K562 (cell line): Measurements from ENCODE around the gene TMEM150A. TPM values are rescaled to one million over a fixed set of nuclear protein-coding genes. Genes with fewer than 3 reads are reported as not detected.

Experiments
- ATAC-seq: fragments of 200-7000 bp; cut with Tn5 transposase; 3 replicates; pipeline ENCODE4 v1.9.1; 2020; ENCODE audit warnings: moderate library complexity
- BruUV-seq: library from RNA; stranded (reverse); fragments of 400-500 nt; replicated peaks from 2 replicates; lab custom pipeline; 2021; lab: Mats Ljungman, UMichigan
- CTCF ChIA-PET: fragments of 300-600 bp; formaldehyde crosslinking; extraction: SDS; loops from one replicate; lab custom pipeline; 2021; ENCODE audit warnings: low intra/inter-chr PET ratio; lab: Yijun Ruan, JAX
- POLR2A ChIA-PET: fragments of 300-600, 350-650 bp; sonication (Branson Sonifier 250); formaldehyde crosslinking; extraction: SDS; loops from one replicate; lab custom pipeline; 2021; ENCODE audit warnings: antibody characterized with exemption, inconsistent platforms; lab: Yijun Ruan, JAX
- DNase-seq, 4 experiments: peaks; one replicate each; pipeline versions ENCODE4 v3.0.0 to v3.0.0-alpha.2; 2011 to 2018; ENCODE audit warnings: low spot score in 3 of 4, mixed read lengths in 3 of 4; ENCODE audit errors: extremely low read depth in 1 of 4
- FAIRE-seq: peaks from 2 replicates; lab custom pipeline; 2011; peaks lifted over from hg19 to GRCh38; lab: Jason Lieb, UNC
- H2AFZ ChIP-seq: 2 replicates; pipeline ENCODE4 v1.6.0; 2011; ENCODE audit warnings: low read depth, low read length, control low read depth, inconsistent platforms
- H3K27ac ChIP-seq: fragments of 200-600 bp; 3 replicates; pipeline ENCODE4 v1.8.0; 2011; ENCODE audit warnings: low read depth, mild to moderate bottlenecking, control low read depth, inconsistent platforms, low read length, moderate library complexity, mixed read lengths; ENCODE audit errors: extremely low read depth
- H3K27me3 ChIP-seq, 2 experiments: fragments of 300-600 bp in 1 of 2; 2 replicates in 1 of 2; 3 replicates in 1 of 2; pipeline versions ENCODE4 v1.6.0 to v1.8.0; 2011; ENCODE audit warnings: inconsistent platforms in 2 of 2, low read length in 2 of 2, mild to moderate bottlenecking in 1 of 2, mixed read lengths in 1 of 2, moderate library complexity in 1 of 2; ENCODE audit not compliant: control insufficient read depth in 2 of 2, insufficient read depth in 2 of 2
- H3K36me3 ChIP-seq: fragments of 300-600 bp; 3 replicates; pipeline ENCODE4 v1.8.0; 2011; ENCODE audit warnings: mild to moderate bottlenecking, low read length, inconsistent platforms; ENCODE audit not compliant: control insufficient read depth, insufficient read depth
- H3K4me1 ChIP-seq, 2 experiments: fragments of 200-600 bp in 1 of 2; replicated peaks in 1 of 2; 2 replicates in 1 of 2; 3 replicates in 1 of 2; pipeline versions ENCODE4 v1.5.1 to v1.8.0; 2011; ENCODE audit warnings: inconsistent platforms in 2 of 2, low read length in 2 of 2, mild to moderate bottlenecking in 1 of 2, mixed read lengths in 1 of 2, moderate library complexity in 1 of 2; ENCODE audit not compliant: control insufficient read depth in 2 of 2, insufficient read depth in 2 of 2
- H3K4me2 ChIP-seq: 2 replicates; pipeline ENCODE4 v1.6.1; 2011; ENCODE audit warnings: low read length, control low read depth, inconsistent platforms, mixed read lengths; ENCODE audit not compliant: insufficient read depth
- H3K4me3 ChIP-seq: fragments of 200-600 bp; sonication (generic), shearing (Covaris generic); 2 replicates; pipeline ENCODE4 v1.5.1; 2016; ENCODE audit warnings: control low read depth, inconsistent platforms
- H3K79me2 ChIP-seq: fragments of 200-600 bp; 3 replicates; pipeline ENCODE4 v1.8.0; 2011; ENCODE audit warnings: low read length, inconsistent platforms; ENCODE audit not compliant: control insufficient read depth, insufficient read depth
- H3K9ac ChIP-seq, 2 experiments: 2 replicates each; pipeline versions ENCODE4 v1.6.0 to v1.6.1; 2011; ENCODE audit warnings: low read depth in 2 of 2, low read length in 2 of 2, control low read depth in 1 of 2, inconsistent platforms in 1 of 2, mild to moderate bottlenecking in 1 of 2, mixed read lengths in 1 of 2; ENCODE audit not compliant: insufficient read depth in 1 of 2
- H3K9me1 ChIP-seq: one replicate; pipeline ENCODE4 v1.6.0; 2011; ENCODE audit warnings: inconsistent platforms, mild to moderate bottlenecking, low read length, moderate library complexity; ENCODE audit not compliant: control insufficient read depth, insufficient read depth
- H3K9me3 ChIP-seq: replicated peaks from 2 replicates; pipeline ENCODE4 v1.5.1; 2011; ENCODE audit warnings: low read depth, low read length, inconsistent platforms; ENCODE audit not compliant: control insufficient read depth, insufficient read depth
- H4K20me1 ChIP-seq: replicated peaks from 2 replicates; pipeline ENCODE4 v1.6.1; 2011; ENCODE audit warnings: low read length, inconsistent platforms, mixed read lengths; ENCODE audit not compliant: control insufficient read depth, insufficient read depth
- ARID1B ChIP-seq: fragments of 450-650 bp; IDR thresholded peaks from 2 replicates; pipeline ENCODE4 v1.6.1; 2016; ENCODE audit warnings: antibody characterized with exemption, mild to moderate bottlenecking, inconsistent platforms
- CBX3 ChIP-seq, 2 experiments: IDR thresholded peaks; 1 replicate in 1 of 2; 2 replicates in 1 of 2; pipeline ENCODE4 v1.6.1; 2012; ENCODE audit warnings: inconsistent platforms in 2 of 2, low read length in 2 of 2, borderline replicate concordance in 1 of 2, control low read depth in 1 of 2
- DDX20 ChIP-seq: fragments of 450-650 bp; IDR thresholded peaks from 2 replicates; pipeline ENCODE4 v1.6.1; 2016; ENCODE audit warnings: missing genetic modification characterization, low read depth, mild to moderate bottlenecking, missing compliant biosample characterization, moderate library complexity
- EGR1 ChIP-seq: fragments of 450-650 bp; conservative IDR thresholded peaks from 2 replicates; pipeline ENCODE4 v1.6.1; 2017; ENCODE audit warnings: mild to moderate bottlenecking
- EHMT2 ChIP-seq: fragments of 450-650 bp; IDR thresholded peaks from 2 replicates; pipeline ENCODE4 v1.6.1; 2018; ENCODE audit warnings: antibody characterized with exemption
- EP400 ChIP-seq: fragments of 450-650 bp; IDR thresholded peaks from 2 replicates; pipeline ENCODE4 v1.6.1; 2017; ENCODE audit warnings: antibody characterized with exemption, mild to moderate bottlenecking, moderate library complexity
- HCFC1 ChIP-seq: IDR thresholded peaks from 2 replicates; pipeline ENCODE4 v1.6.1; 2012; ENCODE audit warnings: low read depth, low read length, improper control_type of control experiment
- KDM1A ChIP-seq, 2 experiments: fragments of 450-650 bp; IDR thresholded peaks; 2 replicates each; pipeline ENCODE4 v1.6.1; 2016; ENCODE audit warnings: mild to moderate bottlenecking in 2 of 2
- KLF1 ChIP-seq: fragments of 450-650 bp; IDR thresholded peaks from 2 replicates; pipeline ENCODE4 v1.6.1; 2016; ENCODE audit warnings: missing genetic modification characterization, missing compliant biosample characterization
- L3MBTL2 ChIP-seq: fragments of 450-650 bp; IDR thresholded peaks from 2 replicates; pipeline ENCODE4 v1.6.1; 2016; ENCODE audit warnings: mild to moderate bottlenecking, moderate library complexity
- LARP7 ChIP-seq: fragments of 450-650 bp; IDR thresholded peaks from 2 replicates; pipeline ENCODE4 v1.6.1; 2016
- MYC ChIP-seq, 2 experiments: fragments of 250-450 bp in 1 of 2; sonication (Bioruptor Pico) in 1 of 2; IDR thresholded peaks; 2 replicates each; pipeline versions ENCODE4 v1.5.1 to v1.6.1; 2012 to 2021; ENCODE audit warnings: low read depth in 2 of 2, borderline replicate concordance in 1 of 2, improper control_type of control experiment in 1 of 2, low read length in 1 of 2, mild to moderate bottlenecking in 1 of 2, moderate library complexity in 1 of 2
- OTX1 ChIP-seq: fragments of 450-650 bp; formaldehyde crosslinking; IDR thresholded peaks from 2 replicates; pipeline ENCODE4 v1.4.0; 2022; ENCODE audit warnings: mild to moderate bottlenecking
- PHB2 ChIP-seq: fragments of 450-650 bp; IDR thresholded peaks from 2 replicates; pipeline ENCODE4 v1.6.1; 2017; ENCODE audit warnings: low read depth
- SIN3A ChIP-seq, 2 experiments: fragments of 150-350 bp in 1 of 2; IDR thresholded peaks; 2 replicates each; pipeline ENCODE4 v1.6.1; 2011 to 2016; ENCODE audit warnings: borderline replicate concordance in 2 of 2, low read depth in 2 of 2, low read length in 2 of 2, mild to moderate bottlenecking in 2 of 2, moderate library complexity in 2 of 2; ENCODE audit not compliant: control insufficient read depth in 1 of 2
- SNRNP70 ChIP-seq: fragments of 200-400 bp; formaldehyde crosslinking; optimal IDR thresholded peaks from 2 replicates; pipeline ENCODE3; 2017; ENCODE audit warnings: low read depth, low read length
- SRF ChIP-seq, 2 experiments: fragments of 250-450, 450-650 bp in 1 of 2; sonication (Bioruptor Pico) in 1 of 2; sonication (generic) in 1 of 2; formaldehyde crosslinking; IDR thresholded peaks; 2 replicates each; pipeline versions ENCODE4 v1.5.0 to v1.5.1; 2020 to 2022; ENCODE audit warnings: mild to moderate bottlenecking in 1 of 2, missing genetic modification reagents in 1 of 2
- SRSF3 ChIP-seq: fragments of 200-400 bp; formaldehyde crosslinking; IDR thresholded peaks from 2 replicates; pipeline ENCODE4 v1.6.1; 2016; ENCODE audit warnings: mild to moderate bottlenecking, low read length, moderate library complexity; ENCODE audit not compliant: insufficient read depth
- ZBTB7A ChIP-seq: IDR thresholded peaks from 2 replicates; pipeline ENCODE4 v1.6.1; 2011; ENCODE audit warnings: low read depth, mild to moderate bottlenecking, low read length, moderate library complexity, borderline replicate concordance; ENCODE audit not compliant: control insufficient read depth
- ZNF263 ChIP-seq: sonication (generic); formaldehyde crosslinking; IDR thresholded peaks from 2 replicates; pipeline ENCODE4 v1.8.0; 2022; ENCODE audit warnings: mild to moderate bottlenecking, missing genetic modification reagents, borderline replicate concordance
- WGBS: fragments of 100-300 bp; shearing (Covaris generic); methylation state at CpG from one replicate; pipeline ENCODE4 v1.1.6; 2016; ENCODE audit warnings: low coverage, mixed read lengths; ENCODE audit not compliant: insufficient coverage; ENCODE audit errors: missing lambda C conversion rate; 5-methylcytosine and 5-hydroxymethylcytosine counted together
- in situ Hi-C: fragments of 300-500 bp; cut with MboI; formaldehyde crosslinking; loops from 4 replicates; pipeline ENCODE4 v1.15.0; 2018; ENCODE audit warnings: inconsistent platforms, mixed read lengths
- intact Hi-C: fragments of 100-400 bp; cut with micrococcal nuclease; formaldehyde crosslinking; loops from 2 replicates; pipeline ENCODE4 v1.14.2; 2022
- polyA plus RNA-seq, 8 experiments: library from polyadenylated mRNA; depleted of rRNA in 4 of 8; stranded (reverse) in 5 of 8; unstranded in 3 of 8; fragments of >200 nt; fragmentation: Nextera tagmentation in 2 of 8; fragmentation: Illumina TruSeq in 1 of 8; extraction: Ambion mirVana in 2 of 8; extraction: Trizol in 1 of 8; gene quantifications; 2 replicates each; pipeline versions ENCODE4 v1.2.1 to v1.2.3, GENCODE V29; 2011 to 2014; ENCODE audit warnings: inconsistent platforms in 1 of 8, missing spikeins in 1 of 8
- total RNA-seq, 7 experiments: library from RNA; depleted of rRNA in 6 of 7; stranded (reverse); fragments of >200 nt in 6 of 7; fragmentation: Illumina TruSeq in 2 of 7; extraction: Trizol in 2 of 7; gene quantifications; 2 replicates each; pipeline versions ENCODE4 v1.2.1 to v1.2.3, GENCODE V29; 2011 to 2021; ENCODE audit warnings: low replicate concordance in 1 of 7

Gene TMEM150A
- total and polyA plus RNA-seq, 9 of the 15 experiments (the other 6 are each of a cell fraction or from before 2014, with no cell fraction given) = 3.9 to 17.1 (median 8.4) TPM

DNA sequence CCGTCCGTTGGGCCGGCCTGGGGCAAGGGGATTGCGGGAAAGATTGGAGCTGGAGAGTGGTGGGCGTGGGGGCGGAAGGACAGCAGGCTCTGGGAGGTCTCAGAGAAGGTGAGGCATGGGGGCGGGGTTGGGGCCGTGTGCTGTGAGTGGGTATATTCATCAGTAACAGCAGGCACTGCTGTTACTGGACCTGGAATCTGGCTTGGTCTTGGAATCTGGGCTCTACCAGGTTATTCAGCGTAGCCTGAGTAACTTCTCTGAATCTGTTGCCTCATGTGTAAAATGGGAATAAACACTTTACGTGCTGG, 6.5 kb downstream of the TMEM150A start:
- FAIRE-seq (peak; percentile 61), DNase-seq (peak in 2 of 4 experiments; percentile 47 to 56), ATAC-seq (peak; percentile 24)
- Histone ChIP-seq H3K9me3 (no peaks in the 10 kb centered on the region), H3K4me1 (peaks cover 6 to 26% of the 10 kb centered on the region in 2 experiments), H3K9ac (peak overlapping the region; percentile 79 to 93), H3K27ac (peak overlapping the region; percentile 74), H3K9me1 (no peaks in the 10 kb centered on the region), H3K36me3 (peaks cover 28% of the 10 kb centered on the region; the same call in 2 of the 3 replicates), H4K20me1 (no peaks in the 10 kb centered on the region), H3K4me3 (peak overlapping the region; percentile 62), H3K4me2 (peak overlapping the region; percentile 86), H3K27me3 (no peaks in the 10 kb centered on the region), H3K79me2 (peaks cover 28% of the 10 kb centered on the region), H2AFZ (peak overlapping the region; percentile 90)
- POLR2A ChIA-PET = interaction anchor here (0.5 to 4.4 kb wide), 14 partner anchors 8 to 600 kb away, joined by 3 to 31 read pairs (median 4); partner anchors contain the start of genes C2orf68, ELMOD3, RETSAT and TMEM150A
- WGBS = 0% methylated on average over 10 of the region's 10 CpGs
- intact Hi-C loops = no loop called here
- CTCF ChIA-PET = no interaction called here
- no TSS peak for BruUV-seq
- in situ Hi-C loops = no loop called here
- TF ChIP-seq SIN3A (IDR thresholded peaks at IDR 0.05; ENCODE audit: borderline replicate concordance in 2 of 2, control insufficient read depth in 1 of 2, low read depth in 2 of 2, low read length in 2 of 2) = 0 out of 4 replicates have a peak, but pooled peaks of 1 of the 2 experiments have one; percentile 6
- TF ChIP-seq CBX3 (IDR thresholded peaks at IDR 0.05; ENCODE audit: borderline replicate concordance in 1 of 2, low read length in 2 of 2) = no peak
- TF ChIP-seq DDX20 = no peak
- TF ChIP-seq SRSF3 = no peak
- TF ChIP-seq KDM1A (IDR thresholded peaks at IDR 0.05) = peak in 1 of 2 experiments; percentile 32; a peak in 1 of 4 replicates
- TF ChIP-seq KLF1 = no peak
- TF ChIP-seq SRF (CRISPR knock-in tag; IDR thresholded peaks at IDR 0.05) = no peak
- TF ChIP-seq HCFC1 = no peak
- TF ChIP-seq EGR1 = peak; percentile 72
- TF ChIP-seq ZBTB7A = peak; percentile 21; the same call in 1 of the 2 replicates
- TF ChIP-seq EP400 = 0 out of 2 replicates have a peak, but pooled peaks have one; percentile 9
- 0 out of 2 replicates have a peak, but pooled peaks have one; percentile 16 for TF ChIP-seq PHB2
- TF ChIP-seq EHMT2 = 0 out of 2 replicates have a peak, but pooled peaks have one; percentile 1
- peak; percentile 72; the same call in 1 of the 2 replicates for TF ChIP-seq LARP7
- TF ChIP-seq OTX1 (CRISPR knock-in tag) = 0 out of 2 replicates have a peak, but pooled peaks have one; percentile 61
- no peak for TF ChIP-seq L3MBTL2
- peak; percentile 45 for TF ChIP-seq ARID1B
- no peak for TF ChIP-seq MYC (IDR thresholded peaks at IDR 0.05; ENCODE audit: low read depth, low read length)
- peak; percentile 12; the same call in 1 of the 2 replicates for TF ChIP-seq MYC (CRISPR knock-in tag; IDR thresholded peaks at IDR 0.05; ENCODE audit: borderline replicate concordance, low read depth)
- TF ChIP-seq ZNF263 (CRISPR knock-in tag) = 0 out of 2 replicates have a peak, but pooled peaks have one; percentile 34
- no peak for TF ChIP-seq SNRNP70
